NCI-H128 (cell line): ENCODE measurements around the gene NOTCH3.

Source experiments
- DNase-seq: peaks from one replicate; lab custom pipeline; 2025; ENCODE audit not compliant: unreplicated experiment; lab: John Stamatoyannopoulos, UW

The NOTCH3 gene

DNA sequence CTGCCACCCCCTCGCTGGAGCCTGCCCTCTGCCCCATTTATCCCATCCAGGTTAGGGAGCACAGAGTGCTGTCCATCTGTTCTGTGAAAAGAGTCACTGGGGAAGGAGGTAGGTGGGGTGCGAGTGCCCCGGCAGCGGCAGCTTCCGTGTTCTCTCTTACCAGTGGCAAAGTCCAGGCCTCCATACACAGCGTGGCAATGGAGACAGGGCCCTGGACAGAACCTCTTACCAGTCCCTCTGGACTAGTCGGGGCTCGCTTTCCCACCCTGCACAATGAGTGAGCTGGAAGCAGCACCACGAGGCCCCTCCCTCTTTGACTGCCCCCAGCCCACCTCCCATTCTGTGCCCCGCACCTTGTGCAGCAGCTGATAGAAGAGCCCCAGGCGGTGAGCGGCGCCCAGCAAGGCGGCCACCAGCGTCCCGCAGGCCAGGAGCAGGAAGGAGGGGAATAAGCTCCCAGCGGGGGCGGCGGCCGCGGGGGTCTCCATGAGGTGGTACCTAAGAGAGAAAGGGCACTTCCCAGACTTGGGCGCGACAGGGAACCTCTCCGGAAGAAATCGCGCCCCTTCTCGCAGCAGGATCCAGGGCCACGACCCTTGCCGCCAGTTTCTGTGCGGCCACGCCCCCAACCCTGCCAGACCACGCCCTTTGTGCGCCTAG lies 76.1 kb downstream of the NOTCH3 start:
- DNase-seq, result no peak

DNA sequence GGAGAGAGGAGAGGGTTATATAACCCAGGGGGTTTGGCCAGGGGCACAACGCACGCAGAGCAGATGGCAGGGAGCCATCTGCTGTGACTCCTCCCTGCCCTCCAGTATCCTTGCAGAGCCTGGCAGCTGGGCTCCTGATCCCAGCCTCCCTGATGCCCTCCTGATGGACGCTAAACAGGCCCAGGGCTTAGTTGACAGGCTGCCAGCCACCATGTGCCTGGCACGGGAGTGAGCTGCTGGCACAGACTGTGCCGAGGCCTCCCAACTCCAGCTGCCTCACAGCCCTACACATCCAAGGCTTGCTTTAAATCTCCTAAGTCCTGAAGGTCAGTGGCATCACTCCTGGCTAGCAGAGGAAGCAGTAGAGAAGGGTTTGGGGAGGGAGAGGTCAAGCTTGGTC lies 76.9 kb downstream of the NOTCH3 start:
- DNase-seq, result no peak

DNA sequence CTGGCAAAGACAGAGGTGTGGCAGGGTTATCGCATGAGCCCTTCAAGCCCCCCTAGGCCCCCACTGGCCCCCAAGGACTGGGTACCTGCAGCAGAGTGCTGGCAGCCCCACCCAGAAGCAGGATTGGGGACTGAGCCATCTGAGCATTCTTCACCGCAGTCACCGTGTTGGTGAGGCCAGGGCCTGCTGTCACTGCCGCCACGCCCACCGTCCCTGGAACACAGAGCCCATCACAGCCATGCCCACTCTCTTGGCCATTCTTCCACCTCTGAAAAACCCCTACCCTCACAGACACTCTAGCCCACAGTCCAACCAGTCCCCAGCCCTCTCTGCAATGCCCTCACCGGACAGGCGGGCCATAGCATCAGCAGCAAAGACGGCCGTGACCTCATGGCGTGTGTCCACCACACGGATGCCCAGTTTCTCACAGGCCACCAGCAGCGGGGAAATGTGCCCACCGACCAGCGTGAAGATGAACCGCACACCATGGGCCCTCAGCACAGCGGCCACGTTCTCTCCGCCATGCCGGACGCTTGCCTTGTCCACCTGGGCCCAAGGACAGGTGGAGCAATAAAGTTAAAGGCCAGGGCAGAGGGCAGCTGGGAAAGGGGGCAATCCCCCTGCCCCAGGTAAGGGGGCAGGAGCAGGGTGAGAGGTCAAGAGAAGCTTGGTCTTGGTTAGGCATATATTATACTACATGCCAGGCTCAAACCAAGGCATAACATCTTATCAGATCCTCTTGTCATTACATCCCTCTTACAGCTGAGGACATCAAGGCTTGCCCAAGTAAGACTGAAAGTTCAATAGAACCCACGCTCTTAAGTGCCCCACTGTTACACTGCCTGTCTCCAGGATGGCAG lies 77.5 kb downstream of the NOTCH3 start:
- DNase-seq, result no peak

DNA sequence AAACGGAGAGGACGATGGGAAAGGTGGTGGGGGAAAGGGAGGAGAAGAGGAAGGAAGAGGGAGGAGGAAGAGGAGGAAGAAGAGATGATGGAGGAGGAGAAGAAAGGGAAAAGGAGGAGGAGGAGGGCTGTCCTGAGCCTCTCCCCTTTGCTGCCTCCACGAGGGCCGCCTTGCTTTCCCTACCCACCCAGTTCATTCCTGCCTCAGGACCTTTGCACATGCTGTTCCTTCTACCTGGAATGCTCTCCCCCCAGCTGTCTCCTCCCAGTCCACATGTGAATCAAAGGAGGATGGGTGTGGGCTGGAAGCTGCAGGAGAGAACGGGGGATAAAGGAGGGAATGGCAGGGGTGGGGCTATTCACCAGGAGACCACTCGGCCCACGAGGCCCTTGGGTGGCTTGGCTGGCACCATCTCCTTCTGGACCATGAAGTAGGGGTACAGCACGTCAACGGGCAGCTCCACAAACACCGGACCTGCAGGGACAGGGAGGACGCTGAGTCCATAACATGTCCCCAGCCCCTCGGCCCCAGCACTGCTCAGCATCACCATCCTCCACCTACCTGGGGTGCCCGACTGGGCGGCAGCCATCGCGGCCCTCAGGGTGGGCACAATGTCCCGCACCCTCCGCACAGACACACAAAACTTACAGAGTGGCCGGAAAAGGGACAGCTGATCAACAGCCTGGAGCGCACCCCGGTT lies 78.3 kb downstream of the NOTCH3 start:
- DNase-seq, result no peak

DNA sequence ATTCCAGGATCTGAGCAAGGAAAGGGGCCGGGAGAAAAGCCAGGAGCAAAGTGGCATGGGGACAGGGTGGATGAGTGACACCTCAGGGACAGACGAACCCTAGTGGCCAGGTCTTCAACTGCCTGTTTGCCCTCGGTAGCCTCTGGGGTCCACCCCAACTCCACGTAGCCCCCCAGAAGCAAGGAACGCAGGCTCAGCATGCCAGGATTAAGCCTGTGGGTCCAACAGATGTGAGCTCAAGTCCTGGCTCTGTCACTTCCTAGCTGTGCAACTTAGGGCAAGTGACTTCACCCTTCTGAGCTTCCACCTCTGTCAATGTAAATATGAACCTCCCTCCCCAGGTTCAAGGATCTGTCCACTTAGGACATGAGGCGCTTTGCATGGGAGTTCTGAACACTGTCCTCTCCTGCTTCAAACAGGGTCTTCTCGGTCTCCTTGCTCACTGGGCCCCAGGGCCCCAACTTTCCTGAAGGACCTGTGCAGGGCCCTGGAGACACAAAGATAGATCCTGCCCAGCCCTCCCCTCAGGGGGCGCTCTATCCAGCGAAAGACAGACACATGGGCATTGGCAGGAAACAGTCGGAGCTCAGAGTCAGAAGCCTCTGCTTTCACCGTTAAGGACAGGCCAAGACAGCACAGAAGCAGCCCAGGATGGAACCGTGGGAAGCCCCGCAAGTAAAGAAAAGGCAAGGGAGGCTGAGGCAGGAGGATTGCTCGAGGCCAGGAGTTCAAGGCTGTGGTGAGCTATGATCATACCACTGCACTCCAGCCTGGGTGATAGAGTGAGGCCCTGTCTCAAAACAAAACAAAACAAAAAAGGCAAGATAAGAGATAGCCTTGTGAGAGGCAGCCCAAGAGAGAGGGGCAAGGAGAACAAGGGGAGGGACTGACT lies 80.4 kb downstream of the NOTCH3 start:
- no peak for DNase-seq

DNA sequence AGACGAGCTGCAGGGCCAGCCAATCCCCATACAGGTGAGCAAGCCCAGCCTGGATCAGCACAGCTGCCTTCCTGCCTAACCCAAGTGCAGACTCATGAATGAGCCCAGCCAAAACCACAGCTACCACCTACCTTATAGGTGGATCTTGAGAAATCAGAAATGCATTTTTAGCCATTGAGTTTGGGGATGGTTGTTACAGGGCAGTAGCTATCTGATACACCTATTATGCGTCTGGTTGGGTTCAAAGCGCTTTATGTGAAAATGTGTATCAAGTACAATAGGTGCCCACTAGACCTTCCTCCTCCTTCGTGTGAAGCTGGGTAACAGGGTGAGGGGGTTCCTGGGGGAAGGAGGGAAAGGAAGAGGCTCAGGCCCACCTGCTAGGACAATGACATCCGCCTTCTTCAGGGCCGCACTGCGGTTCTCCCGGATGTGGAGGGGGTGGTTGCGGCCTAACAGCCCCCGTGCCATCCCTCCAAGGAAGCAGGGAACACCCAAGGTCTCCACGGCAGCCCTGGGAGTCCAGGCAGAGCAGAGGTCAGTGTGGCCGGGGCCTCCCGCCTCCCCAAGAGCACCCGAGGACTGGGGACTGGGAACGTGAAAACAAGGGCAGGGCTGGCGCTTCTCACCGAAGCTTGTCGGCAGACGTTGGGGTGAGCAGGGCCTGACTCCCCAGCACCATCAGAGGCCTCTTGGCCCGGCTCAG lies 81.9 kb downstream of the NOTCH3 start:
- no peak for DNase-seq

GRCh38 chr19:15118248-15118647 lies 82.5 kb downstream of the NOTCH3 start:
- no peak for DNase-seq

- no peak for DNase-seq
Measured at GRCh38 chr19:15116856-15117255, 83.9 kb downstream of the NOTCH3 start.

DNA sequence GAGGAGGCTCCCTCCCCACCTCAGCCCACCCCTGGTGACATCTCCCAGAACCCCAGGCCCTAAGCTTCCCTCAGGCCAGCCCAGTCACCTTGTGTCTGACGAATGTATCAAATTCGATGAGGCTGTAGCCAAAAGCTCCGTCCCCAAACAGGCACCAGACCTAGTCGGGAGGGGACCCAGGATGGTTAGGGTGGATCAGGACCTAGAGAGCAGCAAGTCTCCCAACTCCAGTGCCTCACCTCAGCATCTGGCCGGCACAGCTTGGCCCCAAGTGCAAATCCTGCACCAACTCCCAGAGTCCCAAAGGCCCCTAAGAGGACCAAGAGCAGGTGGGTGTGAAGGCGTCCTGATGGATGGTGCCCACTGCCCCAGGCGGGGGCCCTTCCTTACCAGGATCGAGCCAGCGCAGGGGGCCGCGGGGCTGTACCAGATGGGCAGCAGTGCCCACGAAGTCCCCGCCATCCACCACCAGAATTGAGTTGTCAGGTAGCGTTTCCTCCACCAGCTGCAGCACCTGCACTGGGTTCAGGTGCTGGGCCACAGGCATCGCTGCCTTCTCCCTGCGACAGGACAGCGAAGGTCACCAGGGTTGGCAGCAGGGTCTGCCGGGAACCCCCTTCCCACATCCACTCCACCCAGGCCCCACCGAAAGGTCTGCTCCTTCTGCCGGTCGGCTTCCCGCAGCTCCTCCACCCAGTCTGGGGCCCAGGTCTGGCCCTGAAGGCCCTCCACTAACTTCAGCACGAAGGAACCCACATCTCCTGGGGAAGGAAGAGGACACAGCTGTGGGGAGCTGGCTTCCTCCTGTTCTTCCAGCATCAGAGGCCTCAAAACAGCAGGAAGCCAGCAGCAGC lies 84.8 kb downstream of the NOTCH3 start:
- DNase-seq, result no peak

GRCh38 chr19:15115080-15115479 lies 85.7 kb downstream of the NOTCH3 start:
- DNase-seq, result no peak

- DNase-seq, result no peak
Measured at GRCh38 chr19:15114153-15114540, 86.6 kb downstream of the NOTCH3 start.

- no peak for DNase-seq
Measured at GRCh38 chr19:15113245-15114152, 87.3 kb downstream of the NOTCH3 start.

DNA sequence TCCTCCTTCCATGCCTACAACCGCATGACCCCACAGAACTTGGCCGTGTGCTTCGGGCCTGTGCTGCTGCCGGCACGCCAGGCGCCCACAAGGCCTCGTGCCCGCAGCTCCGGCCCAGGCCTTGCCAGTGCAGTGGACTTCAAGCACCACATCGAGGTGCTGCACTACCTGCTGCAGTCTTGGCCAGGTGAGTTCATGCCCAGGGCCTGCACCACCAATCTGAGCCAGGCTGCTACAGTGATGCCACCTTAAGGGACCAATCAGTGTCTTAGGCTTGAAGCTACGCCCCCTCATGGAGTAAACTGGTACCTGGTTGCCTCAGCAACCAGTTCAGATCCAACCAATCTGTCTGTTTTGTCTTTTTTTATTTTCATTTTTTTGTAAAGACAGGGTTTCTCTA lies 88.4 kb downstream of the NOTCH3 start:
- no peak for DNase-seq

- DNase-seq, result no peak
Measured at GRCh38 chr19:15111758-15112157, 89.0 kb downstream of the NOTCH3 start.

DNA sequence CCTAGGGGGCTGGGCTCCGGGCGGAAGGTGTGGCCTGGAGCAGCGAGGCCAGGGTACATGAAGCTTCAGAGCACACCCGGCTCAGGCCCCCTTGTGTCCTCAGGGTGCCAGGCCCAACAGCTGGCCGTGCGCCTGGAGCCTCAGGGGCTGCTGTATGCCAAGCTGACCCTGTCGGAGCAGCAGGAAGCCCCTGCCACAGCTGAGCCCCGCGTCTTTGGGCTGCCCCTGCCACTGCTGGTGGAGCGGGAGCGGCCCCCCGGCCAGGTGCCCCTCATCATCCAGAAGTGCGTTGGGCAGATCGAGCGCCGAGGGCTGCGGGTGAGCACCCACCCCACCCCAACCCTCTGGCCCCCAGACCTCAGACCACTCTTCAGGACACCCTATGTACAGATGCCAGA lies 90.4 kb downstream of the NOTCH3 start:
- no peak for DNase-seq

DNA sequence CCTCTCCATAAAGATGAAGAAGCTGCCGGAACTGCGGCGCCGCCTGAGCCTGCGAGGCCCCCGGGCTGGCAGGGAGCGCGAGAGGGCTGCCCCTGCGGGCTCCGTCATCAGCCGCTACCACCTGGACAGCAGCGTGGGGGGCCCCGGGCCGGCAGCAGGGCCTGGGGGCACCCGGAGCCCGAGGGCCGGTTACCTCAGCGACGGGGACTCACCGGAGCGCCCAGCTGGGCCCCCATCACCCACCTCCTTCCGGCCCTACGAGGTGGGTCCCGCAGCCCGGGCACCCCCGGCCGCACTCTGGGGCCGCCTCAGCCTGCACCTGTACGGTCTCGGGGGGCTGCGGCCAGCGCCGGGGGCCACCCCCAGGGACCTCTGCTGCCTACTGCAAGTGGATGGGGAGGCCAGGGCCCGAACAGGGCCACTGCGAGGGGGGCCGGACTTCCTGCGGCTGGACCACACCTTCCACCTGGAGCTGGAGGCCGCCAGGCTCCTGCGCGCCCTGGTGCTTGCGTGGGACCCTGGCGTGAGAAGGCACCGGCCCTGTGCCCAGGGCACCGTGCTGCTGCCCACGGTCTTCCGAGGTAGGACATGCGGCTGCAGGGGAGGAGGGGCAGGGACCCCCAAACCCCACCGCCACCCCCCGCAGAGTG lies 90.9 kb downstream of the NOTCH3 start:
- no peak for DNase-seq
